ENCODE results near the gene MCRS1.

The MCRS1 gene

GRCh38 chr12:49588281-49588680 lies 20.3 kb upstream of the MCRS1 start:
- Histone ChIP-seq H3K36me3 (ENCODE audit: control insufficient read depth in 2 of 2, insufficient read depth in 1 of 2, low read length in 2 of 2) (peaks cover 0 to 20% of the 10 kb centered on the region in 2 experiments; a peak in 2 of 3 replicates), H3K4me3 (ENCODE audit: low read depth, low read length) (no peak overlapping the region), H3K9me3 (ENCODE audit: control insufficient read depth, insufficient read depth, low read depth, low read length) (no peaks in the 10 kb centered on the region), H3K27ac (ENCODE audit: extremely low read depth, low read depth, low read length) (no peak overlapping the region), H3K4me1 (ENCODE audit: control insufficient read depth, insufficient read depth, low read length) (no peaks in the 10 kb centered on the region)
- CTCF ChIA-PET: interaction anchor here (1.3 kb wide), 1 partner anchor 64 kb away, joined by 4 read pairs; no protein-coding TSS in a partner anchor
- POLR2A ChIA-PET: no interaction called here
- TF ChIP-seq ZNF692 (tag by site-specific recombination; IDR thresholded peaks at IDR 0.05): no peak
- no peak for TF ChIP-seq ZNF311 (tag by site-specific recombination; IDR thresholded peaks at IDR 0.05; ENCODE audit: borderline replicate concordance)
- no peak for TF ChIP-seq ZNF391 (tag by site-specific recombination; IDR thresholded peaks at IDR 0.05; ENCODE audit: borderline replicate concordance, low read depth)

GRCh38 chr12:49587174-49587908 lies 19.4 kb upstream of the MCRS1 start:
- Histone ChIP-seq H3K4me3 (ENCODE audit: low read depth, low read length) (no peak overlapping the region), H3K4me1 (ENCODE audit: control insufficient read depth, insufficient read depth, low read length) (no peaks in the 10 kb centered on the region), H3K27ac (ENCODE audit: extremely low read depth, low read depth, low read length) (no peak overlapping the region), H3K9me3 (ENCODE audit: control insufficient read depth, insufficient read depth, low read depth, low read length) (no peaks in the 10 kb centered on the region), H3K36me3 (ENCODE audit: control insufficient read depth in 2 of 2, insufficient read depth in 1 of 2, low read length in 2 of 2) (peaks cover 0 to 20% of the 10 kb centered on the region in 2 experiments; a peak in 2 of 3 replicates)
- ChIA-PET CTCF (no interaction called here), POLR2A (no interaction called here)
- TF ChIP-seq ZEB2 (tag by site-specific recombination; IDR thresholded peaks at IDR 0.05): no peak
- TF ChIP-seq ZBTB11 (tag by site-specific recombination; conservative IDR thresholded peaks at IDR 0.05; ENCODE audit: low read depth): no peak
- no peak for TF ChIP-seq ZNF529 (tag by site-specific recombination; IDR thresholded peaks at IDR 0.05; ENCODE audit: insufficient replicate concordance)
- TF ChIP-seq ZNF747 (tag by site-specific recombination; IDR thresholded peaks at IDR 0.05): no peak
- TF ChIP-seq ZNF549 (tag by site-specific recombination; IDR thresholded peaks at IDR 0.05): no peak
- no peak for TF ChIP-seq ZNF280D (tag by site-specific recombination; IDR thresholded peaks at IDR 0.05)
- no peak for TF ChIP-seq ZNF658 (tag by site-specific recombination; IDR thresholded peaks at IDR 0.05)
